CD4-positive, alpha-beta T cell (primary cell): Measurements from ENCODE around the gene UQCC3. TPM values are rescaled to one million over a fixed set of nuclear protein-coding genes. Genes with fewer than 3 reads are reported as not detected.

Source experiments
- ATAC-seq: fragments of 200-7000 bp; cut with Tn5 transposase; one replicate; pipeline ENCODE4 v1.10.0; 2022; ENCODE audit warnings: mild to moderate bottlenecking; ENCODE audit not compliant: poor library complexity
- CTCF ChIA-PET: fragments of 350-600 bp; sonication (Branson Sonifier 250); formaldehyde crosslinking; loops from one replicate; lab custom pipeline; 2021; ENCODE audit warnings: antibody characterized with exemption, inconsistent platforms; lab: Charles Lee
- POLR2A ChIA-PET: fragments of 350-600 bp; sonication (Branson Sonifier 250); formaldehyde crosslinking; loops from one replicate; lab custom pipeline; 2021; ENCODE audit warnings: antibody characterized with exemption, inconsistent platforms; lab: Charles Lee
- DNase-seq, 14 experiments: peaks; one replicate each; pipeline ENCODE4 v3.0.0-alpha.2; 2013 to 2020; ENCODE audit warnings: mixed read lengths in 2 of 14
- H3K27ac ChIP-seq, 2 donors: one replicate each; pipeline versions ENCODE4 v1.5.1 to v1.7.0; 2013; ENCODE audit warnings: low read length in 2 of 2, low read depth in 1 of 2, mild to moderate bottlenecking in 1 of 2
- H3K27me3 ChIP-seq, 2 experiments: 1 replicate in 1 of 2; 2 replicates in 1 of 2; pipeline versions ENCODE4 v1.6.1 to v1.7.0; 2013; ENCODE audit warnings: low read length in 2 of 2, control low read depth in 1 of 2, mild to moderate bottlenecking in 1 of 2, moderate library complexity in 1 of 2; ENCODE audit not compliant: insufficient read depth in 2 of 2, control insufficient read depth in 1 of 2
- H3K36me3 ChIP-seq: one replicate; pipeline ENCODE4 v1.6.1; 2013; ENCODE audit warnings: low read length, control low read depth; ENCODE audit not compliant: insufficient read depth
- H3K4me1 ChIP-seq: one replicate; pipeline ENCODE4 v1.6.1; 2013; ENCODE audit warnings: low read length, control low read depth; ENCODE audit not compliant: insufficient read depth
- H3K4me3 ChIP-seq: one replicate; pipeline ENCODE4 v1.5.1; 2013; ENCODE audit warnings: mild to moderate bottlenecking, low read length, moderate library complexity
- H3K9me3 ChIP-seq, 2 experiments: 1 replicate in 1 of 2; 2 replicates in 1 of 2; pipeline versions ENCODE4 v1.6.1 to v1.7.0; 2013; ENCODE audit warnings: low read length in 2 of 2, mild to moderate bottlenecking in 2 of 2, control low read depth in 1 of 2, moderate library complexity in 1 of 2; ENCODE audit not compliant: control insufficient read depth in 1 of 2, insufficient read depth in 1 of 2
- H3K27ac Mint-ChIP-seq: one replicate; pipeline ENCODE4 v1.8.0; 2020; ENCODE audit warnings: mixed read lengths
- H3K27me3 Mint-ChIP-seq: one replicate; pipeline ENCODE4 v1.8.0; 2021; ENCODE audit warnings: mixed read lengths
- H3K36me3 Mint-ChIP-seq: one replicate; pipeline ENCODE4 v1.8.0; 2021; ENCODE audit warnings: low read depth, mixed read lengths
- H3K4me1 Mint-ChIP-seq: one replicate; pipeline ENCODE4 v1.8.0; 2021; ENCODE audit warnings: low read depth, mixed read lengths
- H3K4me3 Mint-ChIP-seq: one replicate; pipeline ENCODE4 v1.8.0; 2020; ENCODE audit warnings: mild to moderate bottlenecking, mixed read lengths
- H3K9me3 Mint-ChIP-seq: one replicate; pipeline ENCODE4 v1.8.0; 2020; ENCODE audit warnings: mixed read lengths
- CTCF ChIP-seq: fragments of 200-600 bp; IDR thresholded peaks from one replicate; pipeline ENCODE4 v1.8.0; 2022; ENCODE audit warnings: antibody characterized with exemption, mild to moderate bottlenecking
- intact Hi-C, 2 experiments: fragments of 100-400 bp; cut with DNase I in 1 of 2; cut with micrococcal nuclease in 1 of 2; formaldehyde crosslinking; loops; one replicate each; pipeline versions ENCODE4 v1.15.1 to v1.9.0; 2023 to 2025; cut with DNase I, micrococcal nuclease
- total RNA-seq, 174 experiments: library from RNA in 2 of 174; stranded (reverse) in 2 of 174; gene quantifications; one replicate each; pipeline ENCODE4 v1.2.3 and lab custom pipeline; 2021 to 2026

Gene UQCC3
- total RNA-seq, 2 experiments from 2014 or later, result 1.5 to 2.3 TPM

DNA sequence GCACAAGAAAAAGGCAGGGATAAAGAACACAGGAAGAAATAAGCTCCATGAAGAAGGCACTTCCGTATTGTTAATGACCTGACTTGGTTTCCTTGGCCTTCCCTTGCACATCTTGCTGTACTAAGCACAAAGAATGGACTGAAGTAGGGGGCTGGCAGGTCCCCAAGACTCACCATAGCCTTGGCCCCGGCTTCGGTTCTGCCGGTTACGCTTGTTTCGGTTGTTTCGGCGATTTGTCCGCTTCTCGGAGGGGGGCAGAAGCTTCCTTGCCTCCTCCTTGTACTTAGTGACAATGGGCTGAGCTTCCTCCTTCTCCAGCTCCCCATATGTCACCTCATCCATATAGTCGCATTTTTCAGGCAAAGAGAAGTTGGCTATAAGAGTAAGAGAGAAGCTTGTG lies 45.3 kb downstream of the UQCC3 start:
- no peak overlapping the region for H3K27ac ChIP-seq
- ATAC-seq (no peak), DNase-seq (no peak)
- H3K36me3 ChIP-seq, result peaks cover 97% of the 10 kb centered on the region
- H3K36me3 Mint-ChIP-seq, result peaks cover 99% of the 10 kb centered on the region
- H3K4me3 ChIP-seq, result no peak overlapping the region
- H3K4me3 Mint-ChIP-seq, result no peak overlapping the region
- no peaks in the 10 kb centered on the region for H3K9me3 Mint-ChIP-seq
- POLR2A ChIA-PET, result interaction anchor here (1.6 to 2.8 kb wide), 3 partner anchors 9 to 139 kb away, joined by 6 read pairs; partner anchors contain the start of genes C11orf98 and CSKMT
- CTCF ChIA-PET, result interaction anchor here (1.7 kb wide), 1 partner anchor 70 kb away, joined by 4 read pairs; no protein-coding TSS in a partner anchor
- no peaks in the 10 kb centered on the region for H3K27me3 ChIP-seq
- H3K9me3 ChIP-seq, result no peaks in the 10 kb centered on the region
- H3K4me1 Mint-ChIP-seq, result peaks cover 63% of the 10 kb centered on the region
- no peak for TF ChIP-seq CTCF
- intact Hi-C loops, result no loop called here
- H3K27ac Mint-ChIP-seq, result peak overlapping the region; percentile 7
- no peaks in the 10 kb centered on the region for H3K27me3 Mint-ChIP-seq
- peaks cover 26% of the 10 kb centered on the region for H3K4me1 ChIP-seq

DNA sequence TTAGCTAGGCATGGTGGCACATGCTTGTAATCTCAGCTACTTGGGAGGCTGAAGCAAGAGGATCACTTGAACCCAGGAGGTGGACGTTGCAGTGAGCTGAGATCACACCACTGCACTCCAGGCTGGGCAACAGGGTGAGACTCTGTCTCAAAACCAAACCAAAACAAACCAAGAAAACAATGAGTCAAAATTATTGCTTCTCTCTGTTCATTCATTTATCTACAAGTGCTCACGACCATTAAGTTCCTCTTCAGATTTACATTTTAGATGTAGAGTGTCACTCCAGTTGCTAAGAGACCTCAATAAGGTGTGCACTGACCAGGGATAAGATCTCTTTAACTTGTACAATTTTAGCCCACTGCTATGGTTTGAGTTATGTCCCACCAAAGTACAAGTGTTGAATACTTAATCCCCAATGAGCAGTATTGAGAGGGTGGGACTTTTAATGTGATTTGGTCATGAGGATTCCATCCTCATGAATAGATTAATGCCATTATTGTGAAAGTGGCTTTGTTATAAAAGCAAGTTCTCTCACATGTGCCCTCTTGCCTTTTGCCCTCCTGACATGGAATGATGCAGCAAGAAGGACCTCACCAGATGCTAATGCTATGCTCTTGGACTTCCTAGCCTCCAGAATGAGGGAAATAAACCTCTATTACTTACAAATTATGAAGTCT lies 48.0 kb downstream of the UQCC3 start:
- CTCF ChIA-PET, result no interaction called here
- no peaks in the 10 kb centered on the region for H3K9me3 Mint-ChIP-seq
- no peak overlapping the region for H3K27ac Mint-ChIP-seq
- Histone ChIP-seq H3K27me3 (no peaks in the 10 kb centered on the region), H3K36me3 (peaks cover 99% of the 10 kb centered on the region), H3K4me1 (peaks cover 28% of the 10 kb centered on the region), H3K9me3 (no peaks in the 10 kb centered on the region), H3K27ac (no peak overlapping the region), H3K4me3 (no peak overlapping the region)
- H3K4me1 Mint-ChIP-seq, result peaks cover 74% of the 10 kb centered on the region
- POLR2A ChIA-PET, result interaction anchor here (0.7 to 1.3 kb wide), 2 partner anchors 8 to 52 kb away, joined by 3 read pairs; partner anchors contain the start of genes HNRNPUL2 and TAF6L
- intact Hi-C loops, result no loop called here
- H3K27me3 Mint-ChIP-seq, result no peaks in the 10 kb centered on the region
- no peak for TF ChIP-seq CTCF
- DNase-seq (no peak), ATAC-seq (no peak)
- H3K4me3 Mint-ChIP-seq, result peak overlapping the region; percentile 8
- peaks cover 100% of the 10 kb centered on the region for H3K36me3 Mint-ChIP-seq

DNA sequence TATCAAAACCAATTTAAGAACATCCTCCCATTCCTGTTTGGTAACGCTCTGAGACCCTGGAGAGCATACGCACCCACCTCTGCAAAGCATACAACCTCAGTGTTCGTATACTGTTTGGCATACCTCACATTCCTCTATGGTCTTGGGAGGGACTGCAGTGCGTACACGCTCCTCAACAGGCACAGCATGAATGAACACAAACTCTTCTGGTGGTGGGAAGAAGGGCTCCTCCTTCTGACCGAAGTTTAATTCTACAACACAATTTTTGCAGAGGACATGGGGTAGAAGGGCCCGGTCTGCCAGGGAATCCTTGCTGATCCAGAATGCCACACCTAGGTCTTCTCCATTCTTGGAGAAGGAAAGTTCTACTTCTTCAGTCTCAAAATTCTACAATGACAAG lies 50.5 kb downstream of the UQCC3 start:
- no peak for TF ChIP-seq CTCF
- POLR2A ChIA-PET, result no interaction called here
- no peaks in the 10 kb centered on the region for H3K9me3 Mint-ChIP-seq
- DNase-seq, result no peak
- H3K4me3 ChIP-seq, result no peak overlapping the region
- H3K27me3 Mint-ChIP-seq, result no peaks in the 10 kb centered on the region
- no peaks in the 10 kb centered on the region for H3K9me3 ChIP-seq
- no peaks in the 10 kb centered on the region for H3K27me3 ChIP-seq
- H3K4me3 Mint-ChIP-seq, result no peak overlapping the region
- H3K36me3 Mint-ChIP-seq, result peaks cover 93% of the 10 kb centered on the region
- H3K27ac ChIP-seq, result no peak overlapping the region
- CTCF ChIA-PET, result no interaction called here
- peak overlapping the region; percentile 30 for H3K27ac Mint-ChIP-seq
- no peak for ATAC-seq
- peaks cover 35% of the 10 kb centered on the region for H3K4me1 ChIP-seq
- peaks cover 80% of the 10 kb centered on the region for H3K4me1 Mint-ChIP-seq
- peaks cover 77% of the 10 kb centered on the region for H3K36me3 ChIP-seq
- intact Hi-C loops, result no loop called here

Other genes starting within 250 kb of the UQCC3 start
- 100 to 1,000 TPM; 320 to 332 TPM for gene AHNAK, start 124.9 kb upstream of the UQCC3 start, total RNA-seq
- gene EEF1G, start 97.8 kb upstream of the UQCC3 start, total RNA-seq, result 1,000 to 10,000 TPM; 2,181 to 2,269 TPM
- 10 to 100 TPM; 25.5 to 26.2 TPM for gene TUT1, start 80.2 kb upstream of the UQCC3 start, total RNA-seq
- gene MTA2, start 69.8 kb upstream of the UQCC3 start, total RNA-seq, result 100 to 1,000 TPM; 167 to 172 TPM
- 100 to 1,000 TPM; 142 to 144 TPM for gene EML3, start 58.9 kb upstream of the UQCC3 start, total RNA-seq
- under 1 TPM; 0.42 to 0.71 TPM for gene ROM1, start 58.4 kb upstream of the UQCC3 start, total RNA-seq
- 10 to 100 TPM; 47.2 to 49.5 TPM for gene B3GAT3, start 49.7 kb upstream of the UQCC3 start, total RNA-seq
- gene GANAB, start 25.1 kb upstream of the UQCC3 start, total RNA-seq, result 100 to 1,000 TPM; 181 to 182 TPM
- gene INTS5, start 18.4 kb upstream of the UQCC3 start, total RNA-seq, result 10 to 100 TPM; 16.3 TPM
- 10 to 100 TPM; 14.3 to 18.5 TPM for gene C11orf98, start 6.5 kb upstream of the UQCC3 start, total RNA-seq
- gene CSKMT, start 6.4 kb upstream of the UQCC3 start, total RNA-seq, result 10 to 100 TPM; 17.8 to 18.8 TPM
- gene LBHD1, start 594 bp downstream of the UQCC3 start, total RNA-seq, result 10 to 100 TPM; 10.4 to 10.5 TPM
- 100 to 1,000 TPM; 196 to 222 TPM for gene UBXN1, start 7.4 kb downstream of the UQCC3 start, total RNA-seq
- not detected for gene LRRN4CL, start 17.9 kb downstream of the UQCC3 start, total RNA-seq
- gene BSCL2, start 35.8 kb downstream of the UQCC3 start, total RNA-seq, result 10 to 100 TPM; 17.1 to 20.0 TPM
- gene GNG3, start 36.0 kb downstream of the UQCC3 start, total RNA-seq, result not detected
- 10 to 100 TPM; 35.2 to 37.6 TPM for gene HNRNPUL2, start 55.8 kb downstream of the UQCC3 start, total RNA-seq
- 1 to 10 TPM; 5.2 to 7.0 TPM for gene TTC9C, start 56.8 kb downstream of the UQCC3 start, total RNA-seq
- 1 to 10 TPM; 2.3 to 3.5 TPM for gene ZBTB3, start 82.5 kb downstream of the UQCC3 start, total RNA-seq
- gene POLR2G, start 89.9 kb downstream of the UQCC3 start, total RNA-seq, result 10 to 100 TPM; 45.3 to 47.9 TPM
- 10 to 100 TPM; 11.5 to 11.8 TPM for gene TAF6L, start 99.7 kb downstream of the UQCC3 start, total RNA-seq
- 10 to 100 TPM; 34.7 to 37.4 TPM for gene TMEM179B, start 115.7 kb downstream of the UQCC3 start, total RNA-seq
- 1 to 10 TPM; 6.2 to 8.7 TPM for gene TMEM223, start 120.3 kb downstream of the UQCC3 start, total RNA-seq
- 100 to 1,000 TPM; 343 to 358 TPM for gene NXF1, start 133.8 kb downstream of the UQCC3 start, total RNA-seq
- 100 to 1,000 TPM in 1 of 2 experiments, 10 to 100 TPM in 1; 93.1 to 104 TPM for gene STX5, start 160.4 kb downstream of the UQCC3 start, total RNA-seq
- gene TEX54, start 161.2 kb downstream of the UQCC3 start, total RNA-seq, result under 1 TPM in 1 of 2 experiments, not detected in 1; 0.59 TPM
- gene WDR74, start 167.9 kb downstream of the UQCC3 start, total RNA-seq, result 100 to 1,000 TPM; 289 to 297 TPM
- gene SLC3A2, start 209.2 kb downstream of the UQCC3 start, total RNA-seq, result 100 to 1,000 TPM; 231 to 234 TPM
- not detected for gene CHRM1, start 249.7 kb downstream of the UQCC3 start, total RNA-seq